Skeletal muscle tissue (tissue), 4 donors: ENCODE results near the gene SIRT3. TPM values are rescaled to one million over a fixed set of nuclear protein-coding genes. Genes with fewer than 3 reads are reported as not detected.

Source experiments
- H3K27ac ChIP-seq: one replicate; pipeline ENCODE4 v1.7.0; 2013; ENCODE audit warnings: mild to moderate bottlenecking, low read depth, low read length, inconsistent platforms
- H3K27me3 ChIP-seq, 3 donors: one replicate each; pipeline ENCODE4 v1.7.0; 2013; ENCODE audit warnings: low read length in 3 of 3; ENCODE audit not compliant: control insufficient read depth in 3 of 3, insufficient read depth in 3 of 3
- H3K36me3 ChIP-seq, 3 donors: one replicate each; pipeline ENCODE4 v1.7.0; 2013; ENCODE audit warnings: low read length in 3 of 3; ENCODE audit not compliant: control insufficient read depth in 3 of 3, insufficient read depth in 3 of 3
- H3K4me1 ChIP-seq, 3 donors: one replicate each; pipeline ENCODE4 v1.7.0; 2013; ENCODE audit warnings: low read length in 3 of 3, mild to moderate bottlenecking in 3 of 3; ENCODE audit not compliant: control insufficient read depth in 3 of 3, insufficient read depth in 3 of 3
- H3K4me3 ChIP-seq, 3 donors: one replicate each; pipeline ENCODE4 v1.7.0; 2013; ENCODE audit warnings: low read length in 3 of 3
- H3K9ac ChIP-seq, 3 donors: one replicate each; pipeline ENCODE4 v1.7.0; 2013; ENCODE audit warnings: low read length in 3 of 3, mild to moderate bottlenecking in 3 of 3, moderate library complexity in 2 of 3, low read depth in 1 of 3
- H3K9me3 ChIP-seq, 3 donors: one replicate each; pipeline ENCODE4 v1.7.0; 2013; ENCODE audit warnings: low read length in 3 of 3; ENCODE audit not compliant: control insufficient read depth in 3 of 3
- total RNA-seq: library from RNA; depleted of rRNA; stranded (reverse); fragments of >200 nt; gene quantifications from one replicate; pipeline ENCODE4 v1.2.3, GENCODE V29; 2014
- donor health status: Osteomylitis.

Gene SIRT3
- 14.6 TPM for total RNA-seq

- no peaks in the 10 kb centered on the region for H3K27me3 ChIP-seq
- peaks cover 21 to 28% (median 25%) of the 10 kb centered on the region in 3 donors for H3K4me1 ChIP-seq
- H3K36me3 ChIP-seq, result peaks cover 10 to 20% (median 15%) of the 10 kb centered on the region in 3 donors
- H3K4me3 ChIP-seq, result peak within 1 kb of the TSS; percentile 97 to 100 (median 99)
- no peaks in the 10 kb centered on the region for H3K9me3 ChIP-seq
- peak within 1 kb of the TSS; percentile 94 to 97 (median 96) for H3K9ac ChIP-seq
- H3K27ac ChIP-seq, result peak within 1 kb of the TSS; percentile 96
Measured at GRCh38 chr11:235997-236773, at the start of gene SIRT3. TSS of gene SIRT3 (minus strand) at chr11:236342. CDS start at chr11:236328, 14 bp downstream.

GRCh38 chr11:285894-286220, 49.7 kb upstream of the SIRT3 start:
- Histone ChIP-seq H3K9me3 (no peaks in the 10 kb centered on the region), H3K4me3 (no peak overlapping the region)

GRCh38 chr11:285021-285893, 49.1 kb upstream of the SIRT3 start:
- no peak overlapping the region for H3K27ac ChIP-seq
- no peaks in the 10 kb centered on the region for H3K9me3 ChIP-seq
- H3K4me1 ChIP-seq, result peaks cover 5 to 26% (median 21%) of the 10 kb centered on the region in 3 donors
- H3K4me3 ChIP-seq, result no peak overlapping the region
- H3K36me3 ChIP-seq, result no peaks in the 10 kb centered on the region
- no peak overlapping the region for H3K9ac ChIP-seq
- H3K27me3 ChIP-seq, result peaks cover 66 to 71% (median 70%) of the 10 kb centered on the region in 3 donors

More at GRCh38 chr11:285894-286220, 49.7 kb upstream of the SIRT3 start:
- no peak overlapping the region for H3K27ac ChIP-seq
- H3K4me1 ChIP-seq, result peaks cover 3 to 27% (median 20%) of the 10 kb centered on the region in 3 donors
- H3K36me3 ChIP-seq, result no peaks in the 10 kb centered on the region
- H3K27me3 ChIP-seq, result peaks cover 60 to 65% (median 64%) of the 10 kb centered on the region in 3 donors
- no peak overlapping the region for H3K9ac ChIP-seq

GRCh38 chr11:284105-285020, 48.2 kb upstream of the SIRT3 start:
- Histone ChIP-seq H3K9ac (no peak overlapping the region), H3K27ac (no peak overlapping the region), H3K27me3 (peaks cover 72 to 74% (median 74%) of the 10 kb centered on the region in 3 donors), H3K4me3 (no peak overlapping the region), H3K36me3 (no peaks in the 10 kb centered on the region), H3K9me3 (no peaks in the 10 kb centered on the region), H3K4me1 (peaks cover 8 to 22% (median 19%) of the 10 kb centered on the region in 3 donors)

- no peaks in the 10 kb centered on the region for H3K36me3 ChIP-seq
- peaks cover 8 to 22% (median 19%) of the 10 kb centered on the region in 3 donors for H3K4me1 ChIP-seq
- H3K4me3 ChIP-seq, result no peak overlapping the region
- peaks cover 80 to 83% (median 81%) of the 10 kb centered on the region in 3 donors for H3K27me3 ChIP-seq
- H3K27ac ChIP-seq, result no peak overlapping the region
- H3K9me3 ChIP-seq, result no peaks in the 10 kb centered on the region
- H3K9ac ChIP-seq, result no peak overlapping the region
Measured at GRCh38 chr11:283405-284104, 47.4 kb upstream of the SIRT3 start.

GRCh38 chr11:282630-283360, 46.7 kb upstream of the SIRT3 start:
- H3K4me3 ChIP-seq, result no peak overlapping the region
- no peaks in the 10 kb centered on the region for H3K36me3 ChIP-seq
- no peak overlapping the region for H3K27ac ChIP-seq
- H3K4me1 ChIP-seq, result peaks cover 8 to 16% (median 12%) of the 10 kb centered on the region in 3 donors
- no peak overlapping the region for H3K9ac ChIP-seq
- peaks cover 81 to 84% (median 82%) of the 10 kb centered on the region in 3 donors for H3K27me3 ChIP-seq
- H3K9me3 ChIP-seq, result no peaks in the 10 kb centered on the region

- Histone ChIP-seq H3K9me3 (no peaks in the 10 kb centered on the region), H3K27me3 (peaks cover 76 to 81% (median 80%) of the 10 kb centered on the region in 3 donors), H3K36me3 (no peaks in the 10 kb centered on the region), H3K9ac (no peak overlapping the region), H3K4me3 (no peak overlapping the region), H3K4me1 (peaks cover 8 to 15% (median 10%) of the 10 kb centered on the region in 3 donors), H3K27ac (no peak overlapping the region)
Measured at GRCh38 chr11:282171-282570, 46.0 kb upstream of the SIRT3 start.

GRCh38 chr11:281486-282161, 45.5 kb upstream of the SIRT3 start:
- Histone ChIP-seq H3K4me1 (peaks cover 8 to 15% (median 10%) of the 10 kb centered on the region in 3 donors), H3K36me3 (no peaks in the 10 kb centered on the region), H3K9me3 (no peaks in the 10 kb centered on the region), H3K27me3 (peaks cover 73 to 81% (median 78%) of the 10 kb centered on the region in 3 donors), H3K9ac (no peak overlapping the region), H3K4me3 (no peak overlapping the region), H3K27ac (no peak overlapping the region)
